Caco-2 (cell line): ENCODE results near the gene ALX3. TPM values are rescaled to one million over a fixed set of nuclear protein-coding genes. Genes with fewer than 3 reads are reported as not detected.

Experiments
- BruUV-seq: library from RNA; stranded (reverse); fragments of 400-500 nt; replicated peaks from 2 replicates; lab custom pipeline; 2021; lab: Mats Ljungman, UMichigan
- CTCF ChIA-PET: fragments of 300-600 bp; sonication (Branson Sonifier 250); formaldehyde crosslinking; loops from one replicate; lab custom pipeline; 2022; ENCODE audit warnings: antibody characterized with exemption; lab: Charles Lee
- POLR2A ChIA-PET: fragments of 300-600 bp; sonication (Branson Sonifier 250); formaldehyde crosslinking; loops from one replicate; lab custom pipeline; 2022; ENCODE audit warnings: antibody characterized with exemption; lab: Charles Lee
- DNase-seq, 2 experiments: peaks; one replicate each; pipeline versions ENCODE4 v3.0.0 to v3.0.0-alpha.2; 2020 to 2022
- H3K27me3 ChIP-seq: replicated peaks from 2 replicates; pipeline ENCODE4 v1.6.0; 2011; ENCODE audit warnings: low read length; ENCODE audit not compliant: control insufficient read depth, insufficient read depth
- H3K36me3 ChIP-seq: 2 replicates; pipeline ENCODE4 v1.5.1; 2011; ENCODE audit warnings: low read length; ENCODE audit not compliant: control insufficient read depth, insufficient read depth
- H3K4me1 ChIP-seq: fragments of 250-450 bp; sonication (Bioruptor Pico); 2 replicates; pipeline ENCODE4 v1.5.1; 2020; ENCODE audit warnings: mild to moderate bottlenecking
- H3K4me3 ChIP-seq: 2 replicates; pipeline ENCODE4 v1.5.1; 2011; ENCODE audit warnings: low read depth, mild to moderate bottlenecking, control low read depth, low read length
- H3K9me3 ChIP-seq: fragments of 250-450 bp; sonication (Bioruptor Pico); 2 replicates; pipeline ENCODE4 v1.5.1; 2020; ENCODE audit warnings: mild to moderate bottlenecking, moderate library complexity
- H3K27ac Mint-ChIP-seq: one replicate; pipeline ENCODE4 v1.8.0; 2022; ENCODE audit warnings: mixed read lengths; ENCODE audit not compliant: unreplicated experiment
- H3K27me3 Mint-ChIP-seq: one replicate; pipeline ENCODE4 v1.8.0; 2022; ENCODE audit warnings: mixed read lengths; ENCODE audit not compliant: insufficient read depth, unreplicated experiment
- H3K36me3 Mint-ChIP-seq: one replicate; pipeline ENCODE4 v1.8.0; 2022; ENCODE audit warnings: mild to moderate bottlenecking, mixed read lengths; ENCODE audit not compliant: insufficient read depth, unreplicated experiment
- H3K4me1 Mint-ChIP-seq: one replicate; pipeline ENCODE4 v1.8.0; 2022; ENCODE audit warnings: low read depth, mixed read lengths; ENCODE audit not compliant: unreplicated experiment
- H3K4me3 Mint-ChIP-seq: one replicate; pipeline ENCODE4 v1.8.0; 2022; ENCODE audit warnings: mild to moderate bottlenecking, moderate library complexity, mixed read lengths; ENCODE audit not compliant: unreplicated experiment
- H3K9me3 Mint-ChIP-seq: one replicate; pipeline ENCODE4 v1.8.0; 2022; ENCODE audit warnings: mixed read lengths; ENCODE audit not compliant: unreplicated experiment
- CTCF ChIP-seq, 2 experiments: fragments of 200-600 bp in 1 of 2; IDR thresholded peaks; 1 replicate in 1 of 2; 2 replicates in 1 of 2; pipeline versions ENCODE4 v1.5.1 to v1.8.0; 2011 to 2022; ENCODE audit warnings: antibody characterized with exemption in 1 of 2, control low read depth in 1 of 2, inconsistent platforms in 1 of 2, low read depth in 1 of 2, low read length in 1 of 2, mild to moderate bottlenecking in 1 of 2, moderate library complexity in 1 of 2; ENCODE audit not compliant: insufficient read depth in 1 of 2, severe bottlenecking in 1 of 2, unreplicated experiment in 1 of 2
- intact Hi-C: fragments of 100-400 bp; cut with micrococcal nuclease; formaldehyde crosslinking; loops from one replicate; pipeline ENCODE4 v1.10.0; 2022; ENCODE audit not compliant: unreplicated experiment
- total RNA-seq: library from RNA; stranded (reverse); gene quantifications from 2 replicates; pipeline ENCODE4 v1.2.3, GENCODE V29; 2022

Gene ALX3
- total RNA-seq, 1 experiment from 2014 or later: not detected

- peak; percentile 35 to 41 for DNase-seq
- Mint-ChIP-seq H3K4me1 (no peaks in the 10 kb centered on the region), H3K27me3 (no peaks in the 10 kb centered on the region), H3K9me3 (no peaks in the 10 kb centered on the region), H3K36me3 (peaks cover 48% of the 10 kb centered on the region), H3K4me3 (no peak overlapping the region), H3K27ac (no peak overlapping the region)
- TF ChIP-seq CTCF (IDR thresholded peaks at IDR 0.05; ENCODE audit: insufficient read depth in 1 of 2, low read depth in 1 of 2, low read length in 1 of 2, severe bottlenecking in 1 of 2, unreplicated experiment in 1 of 2): peak; percentile 46 to 50
- ChIA-PET POLR2A (no interaction called here), CTCF (interaction anchor here (1.0 to 1.2 kb wide), 5 partner anchors 26 to 372 kb away, joined by 3 to 10 read pairs (median 4); partner anchors contain the start of gene AHCYL1)
- Histone ChIP-seq H3K9me3 (no peaks in the 10 kb centered on the region), H3K27me3 (no peaks in the 10 kb centered on the region), H3K36me3 (no peaks in the 10 kb centered on the region), H3K4me3 (no peak overlapping the region), H3K4me1 (no peaks in the 10 kb centered on the region)
- no TSS peak for BruUV-seq
- intact Hi-C loops: loop anchor here (2.0 kb wide), 1 partner anchor 235 kb away; no protein-coding TSS in a partner anchor
Observed at GRCh38 chr1:110011527-110012041, 58.9 kb downstream of the ALX3 start.

Other genes starting within 250 kb of the ALX3 start
- gene CSF1, start 159.8 kb downstream of the ALX3 start, total RNA-seq: 3.7 and 3.9 TPM in 2 replicates
- 62.6 and 64.2 TPM in 2 replicates for gene AHCYL1, start 85.9 kb downstream of the ALX3 start, total RNA-seq
- 32.8 and 36.1 TPM in 2 replicates for gene STRIP1, start 36.0 kb downstream of the ALX3 start, total RNA-seq
- not detected in 2 replicates for gene UBL4B, start 41.8 kb upstream of the ALX3 start, total RNA-seq
- not detected in 2 replicates for gene SLC6A17, start 79.8 kb upstream of the ALX3 start, total RNA-seq
- gene KCNC4, start 139.6 kb upstream of the ALX3 start, total RNA-seq: 5.3 TPM in 2 replicates